Measurements from ENCODE around the gene REG1A.

The REG1A gene

GRCh38 chr2:79120194-79120713 lies at the start of gene REG1A:
Gene REG1A (plus strand): TSS chr2:79120488. CDS start chr2:79120862, 374 bp downstream.
- no peak within 1 kb of the TSS for H3K4me3 ChIP-seq (ENCODE audit: low read length)
- no peak for TF ChIP-seq CTCF (conservative IDR thresholded peaks at IDR 0.05; ENCODE audit: low read depth, low read length)
- DNase-seq (ENCODE audit: low read depth), result no peak

- no peak overlapping the region for H3K4me3 ChIP-seq (ENCODE audit: low read length)
- DNase-seq (ENCODE audit: low read depth), result no peak
- no peak for TF ChIP-seq CTCF (conservative IDR thresholded peaks at IDR 0.05; ENCODE audit: low read depth, low read length)
Observed at GRCh38 chr2:79071078-79071477, 49.2 kb upstream of the REG1A start.

- DNase-seq (ENCODE audit: low read depth), result no peak
- TF ChIP-seq CTCF (conservative IDR thresholded peaks at IDR 0.05; ENCODE audit: low read depth, low read length), result no peak
- H3K4me3 ChIP-seq (ENCODE audit: low read length), result no peak overlapping the region
Observed at GRCh38 chr2:79082987-79083386, 37.3 kb upstream of the REG1A start.

GRCh38 chr2:79083597-79084251 lies 36.6 kb upstream of the REG1A start:
- no peak for DNase-seq (ENCODE audit: low read depth)
- no peak for TF ChIP-seq CTCF (conservative IDR thresholded peaks at IDR 0.05; ENCODE audit: low read depth, low read length)
- H3K4me3 ChIP-seq (ENCODE audit: low read length), result no peak overlapping the region

- no peak overlapping the region for H3K4me3 ChIP-seq (ENCODE audit: low read length)
- TF ChIP-seq CTCF (conservative IDR thresholded peaks at IDR 0.05; ENCODE audit: low read depth, low read length), result no peak
- no peak for DNase-seq (ENCODE audit: low read depth)
Observed at GRCh38 chr2:79084495-79085135, 35.7 kb upstream of the REG1A start.

- TF ChIP-seq CTCF (conservative IDR thresholded peaks at IDR 0.05; ENCODE audit: low read depth, low read length), result no peak
- DNase-seq (ENCODE audit: low read depth), result no peak
- no peak overlapping the region for H3K4me3 ChIP-seq (ENCODE audit: low read length)
Observed at GRCh38 chr2:79085382-79085781, 34.9 kb upstream of the REG1A start.

- H3K4me3 ChIP-seq (ENCODE audit: low read length), result no peak overlapping the region
- no peak for TF ChIP-seq CTCF (conservative IDR thresholded peaks at IDR 0.05; ENCODE audit: low read depth, low read length)
- DNase-seq (ENCODE audit: low read depth), result no peak
Observed at GRCh38 chr2:79086255-79086654, 34.0 kb upstream of the REG1A start.

Data from retinal pigment epithelial cell (primary cell).